GM18499 (cell line): ENCODE data around the gene STXBP6.
"Not testable (repeated sequence)": the region's sequence is repeated elsewhere in the genome, so short reads cannot be mapped to it uniquely, and the experiment has no call there.

ENCODE experiments used
- ATAC-seq: cut with Tn5 transposase; IDR thresholded peaks from one replicate; pipeline ENCODE4 v1.9.1; 2021; ENCODE audit warnings: moderate number of reproducible peaks; ENCODE audit not compliant: insufficient read depth, unreplicated experiment

Gene STXBP6

GRCh38 chr14:24815543-24815942 lies 234.4 kb downstream of the STXBP6 start:
- no peak for ATAC-seq

DNA sequence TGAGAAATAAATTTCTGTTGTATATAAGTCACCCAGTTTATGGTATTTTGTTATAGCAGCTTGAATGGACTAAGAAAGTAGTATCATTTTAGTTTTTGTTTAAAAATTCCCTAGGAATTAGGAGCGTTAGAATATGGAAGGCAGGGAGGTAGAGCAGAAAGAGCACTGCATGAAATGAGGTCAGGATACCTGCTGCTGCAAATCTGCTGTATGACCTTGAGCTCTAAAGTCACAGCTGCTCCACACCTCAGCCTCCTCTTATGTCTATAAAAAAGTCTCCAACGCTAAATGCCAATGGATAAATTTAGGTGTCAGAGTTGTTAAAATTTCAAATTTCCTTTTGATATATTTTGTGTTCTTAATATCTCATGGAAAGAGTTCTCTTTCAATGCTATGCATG lies 235.0 kb downstream of the STXBP6 start:
- ATAC-seq = no peak

DNA sequence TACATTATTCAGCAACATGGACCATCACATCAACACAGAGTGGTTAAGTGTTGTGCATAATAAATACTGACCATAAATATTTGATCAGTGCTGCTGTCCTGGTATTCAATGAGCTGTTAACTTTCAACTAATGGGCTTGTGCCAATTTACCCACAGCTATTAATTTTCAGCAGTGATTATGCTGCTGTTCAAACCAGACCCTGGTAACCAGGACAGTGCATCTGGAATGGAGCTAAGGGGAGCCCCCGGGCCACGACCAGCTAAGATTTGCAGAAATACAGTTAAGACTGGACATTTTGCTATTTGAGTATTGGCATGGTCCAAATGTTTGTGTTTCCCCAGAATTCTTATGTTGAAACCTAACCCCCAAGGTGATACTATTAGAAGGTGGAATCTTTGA lies 235.6 kb downstream of the STXBP6 start:
- ATAC-seq = no peak

DNA sequence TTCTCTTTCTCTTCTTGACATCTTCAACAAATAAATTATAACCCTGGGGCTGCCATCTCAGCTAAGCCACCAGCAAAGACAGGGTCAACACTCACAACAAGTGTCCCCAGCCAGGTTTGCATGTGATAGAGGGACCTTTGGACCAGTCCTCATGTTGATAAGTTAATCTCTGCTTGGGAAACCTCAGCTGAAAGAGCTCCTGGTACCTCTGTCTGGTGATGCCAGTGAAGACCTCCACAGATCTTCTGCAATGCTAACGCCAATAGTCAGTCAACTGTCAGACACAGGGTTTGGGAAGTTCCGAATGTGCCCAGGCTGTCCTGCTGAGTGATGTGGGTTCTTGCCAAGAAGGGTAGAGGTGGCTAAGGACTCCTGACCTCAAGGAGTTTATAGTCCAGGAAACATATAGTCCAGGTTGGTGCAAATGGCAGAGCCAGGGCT lies 236.1 kb downstream of the STXBP6 start:
- ATAC-seq = no peak

- ATAC-seq = no peak
These were observed 236.7 kb downstream of the STXBP6 start for GRCh38 chr14:24813089-24813815.

DNA sequence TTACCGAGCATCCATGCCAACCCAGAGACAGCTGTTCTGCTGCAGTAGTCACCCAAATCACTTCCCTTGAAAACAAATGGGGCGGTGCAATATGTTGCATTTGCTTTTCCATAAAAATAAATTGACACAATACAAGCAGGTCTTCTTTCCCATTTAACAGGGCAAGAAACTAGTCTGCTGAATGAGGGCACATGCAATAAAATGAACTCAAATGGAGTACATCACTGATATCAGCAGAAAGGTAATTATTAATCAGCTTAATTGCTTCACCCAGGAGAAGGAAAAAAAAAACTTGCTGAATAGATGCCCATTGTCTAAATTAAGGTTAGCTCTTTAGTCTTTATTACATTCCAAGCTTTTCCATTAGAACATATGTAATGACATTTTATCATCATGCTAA lies 240.8 kb downstream of the STXBP6 start:
- no peak for ATAC-seq

DNA sequence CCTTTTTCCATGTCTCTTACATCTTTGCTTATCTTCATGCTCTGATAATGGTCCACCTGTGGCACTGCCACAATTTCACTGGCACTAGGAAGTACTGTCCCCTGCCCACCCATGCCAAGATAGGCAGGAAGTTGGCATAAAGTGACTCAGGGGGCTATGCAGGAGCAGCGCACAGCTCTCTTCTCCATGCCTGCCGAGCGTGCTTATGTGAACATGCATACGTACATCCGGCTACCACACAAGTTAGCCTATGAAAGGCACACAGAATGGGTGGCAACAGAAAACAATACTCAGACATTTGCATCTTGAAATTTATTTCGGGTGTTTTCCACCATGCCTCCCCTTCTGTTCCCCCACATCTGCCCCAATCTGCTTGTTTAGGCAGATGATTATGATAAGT lies 241.5 kb downstream of the STXBP6 start:
- no peak for ATAC-seq

DNA sequence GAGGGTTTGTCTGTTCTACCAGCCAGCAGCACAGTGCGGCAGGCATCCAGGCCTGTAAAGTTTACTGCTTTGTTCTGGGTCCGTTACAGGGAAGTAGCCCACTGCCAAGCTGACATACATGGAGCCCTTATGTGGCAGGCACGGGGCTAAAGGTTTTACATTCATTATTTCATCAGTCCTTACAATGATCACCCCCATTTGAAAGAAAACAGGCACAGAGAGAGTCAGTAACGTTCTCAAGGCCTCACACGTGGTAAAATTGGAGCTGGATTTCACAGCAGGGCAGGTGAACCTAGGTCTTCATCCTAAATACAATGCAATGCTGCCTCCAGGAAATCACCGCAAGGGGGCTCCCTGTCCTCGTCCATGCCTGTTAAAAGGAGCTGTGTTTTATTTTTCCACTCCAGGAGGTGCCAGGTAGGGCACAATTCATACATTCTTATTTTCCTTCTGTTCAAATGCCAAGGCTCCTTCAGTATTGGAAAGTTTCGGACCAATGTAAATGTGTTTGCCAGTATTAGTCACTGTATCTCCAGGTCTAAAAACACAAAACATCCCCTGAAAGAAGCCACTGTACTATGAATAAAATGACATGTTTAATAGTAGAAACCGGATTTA lies 243.8 kb downstream of the STXBP6 start:
- ATAC-seq = no peak

GRCh38 chr14:24804552-24805212 lies 245.3 kb downstream of the STXBP6 start:
- ATAC-seq = no peak

DNA sequence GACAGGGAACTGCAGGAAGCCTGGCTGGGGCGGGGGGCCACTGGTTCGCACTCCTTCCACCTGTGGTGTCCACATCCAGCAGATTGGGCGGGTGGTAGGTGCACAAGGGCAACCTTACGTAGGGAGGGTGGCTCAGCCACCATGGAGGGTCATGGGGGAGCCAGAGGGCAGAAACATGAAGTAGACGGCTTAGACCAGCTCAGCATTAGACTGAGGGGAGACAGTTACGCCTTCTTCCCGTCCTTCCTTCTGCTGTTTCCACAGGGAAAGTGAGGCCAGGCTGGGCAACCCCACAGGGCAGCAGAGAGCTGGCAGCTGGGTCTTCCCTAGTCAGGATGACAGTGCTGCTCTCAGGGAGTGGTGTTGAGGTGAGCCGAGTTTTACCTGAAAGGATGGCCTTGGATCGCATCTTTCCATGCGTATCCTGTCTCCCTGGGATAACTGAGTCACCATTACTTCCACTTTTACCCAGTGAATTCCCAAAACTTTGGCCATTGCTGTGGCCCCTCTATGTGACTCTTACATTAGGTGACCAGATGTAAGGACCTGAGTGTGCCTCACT lies 245.9 kb downstream of the STXBP6 start:
- no peak for ATAC-seq

DNA sequence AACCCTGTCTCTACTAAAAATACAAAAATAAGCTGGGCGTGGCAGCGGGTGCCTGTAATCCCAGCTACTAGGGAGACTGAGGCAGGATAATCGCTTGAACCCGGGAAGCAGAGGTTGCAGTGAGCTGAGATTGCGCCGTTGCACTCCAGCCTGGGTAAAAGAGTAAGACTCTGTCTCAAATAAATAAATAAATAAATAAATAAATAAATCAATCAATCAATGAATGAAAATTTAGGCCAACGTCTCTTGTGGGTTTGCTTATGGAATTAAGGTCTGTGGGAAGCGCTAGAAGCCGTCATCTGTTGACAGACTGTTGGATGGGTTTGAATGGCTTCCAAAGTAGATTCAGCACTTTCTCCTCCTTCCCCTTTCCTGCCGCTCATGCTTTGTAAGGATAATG lies 246.5 kb downstream of the STXBP6 start:
- not testable (repeated sequence) for ATAC-seq

GRCh38 chr14:24802236-24802635 lies 247.7 kb downstream of the STXBP6 start:
- no peak for ATAC-seq

- no peak for ATAC-seq
These were observed 248.9 kb downstream of the STXBP6 start for GRCh38 chr14:24801024-24801423.

- ATAC-seq = no peak
These were observed 251.0 kb downstream of the STXBP6 start for GRCh38 chr14:24798911-24799462.

DNA sequence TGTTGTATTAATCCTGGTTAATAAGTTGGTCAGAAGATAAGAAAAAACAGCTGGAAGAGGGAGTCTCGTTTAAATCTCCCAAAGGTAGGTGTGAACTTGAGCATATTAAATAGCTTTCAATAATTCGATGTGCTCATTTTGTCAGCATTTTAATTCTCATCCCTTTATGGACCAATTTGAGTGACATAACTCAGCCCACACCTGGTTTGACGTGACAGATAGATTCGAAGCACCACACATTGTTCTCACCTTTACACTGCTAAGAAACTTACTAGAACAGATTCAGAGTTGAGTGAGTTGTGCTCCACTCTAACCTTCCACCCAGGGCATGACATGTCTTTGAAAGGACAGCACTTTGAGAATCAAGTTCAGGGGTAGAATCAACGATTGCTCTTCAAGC lies 254.5 kb downstream of the STXBP6 start:
- no peak for ATAC-seq

- no peak for ATAC-seq
These were observed 255.2 kb downstream of the STXBP6 start for GRCh38 chr14:24794644-24795305.

DNA sequence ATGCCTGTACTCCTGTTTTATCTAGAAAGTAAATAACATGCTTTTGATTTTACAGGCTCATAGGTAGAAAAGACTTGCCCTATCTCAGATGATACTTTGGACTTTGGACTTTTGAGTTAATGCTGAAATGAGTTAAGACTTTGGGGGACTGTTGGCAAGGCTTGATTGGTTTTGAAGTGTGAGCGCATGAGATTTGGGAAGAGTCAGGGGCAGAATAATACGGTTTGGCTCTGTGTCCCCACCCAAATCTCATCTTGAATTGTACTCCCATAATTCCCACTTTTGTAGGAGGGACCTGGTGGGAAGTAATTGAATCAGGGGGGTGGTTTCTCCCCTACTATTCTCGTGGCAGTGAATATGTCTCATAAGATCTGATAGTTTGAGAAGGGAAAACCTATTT lies 259.8 kb downstream of the STXBP6 start:
- ATAC-seq = no peak

DNA sequence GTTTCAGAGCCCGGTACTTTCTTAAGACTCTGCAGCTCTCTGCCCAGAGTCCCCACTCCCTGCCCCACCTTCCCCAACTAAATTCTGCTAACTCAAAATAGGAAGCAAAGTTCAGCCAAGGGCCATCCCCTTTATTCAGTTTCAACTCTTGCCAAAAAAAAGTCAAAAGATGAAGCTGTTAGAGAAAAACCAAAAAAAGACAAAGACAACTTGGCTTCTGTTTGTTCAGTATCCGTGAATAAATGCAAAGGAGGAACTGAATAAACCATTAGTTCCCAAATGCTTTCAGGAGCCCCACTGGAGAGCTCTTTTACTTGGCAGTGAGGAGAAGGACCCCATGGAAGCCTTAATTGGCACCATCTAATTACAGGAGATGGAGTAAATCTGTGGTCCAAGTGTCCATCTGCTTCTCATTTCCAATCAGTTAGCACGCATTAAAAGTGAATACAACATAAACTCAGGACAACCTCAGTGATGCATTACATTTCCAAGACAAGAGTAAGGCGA lies 260.5 kb downstream of the STXBP6 start:
- ATAC-seq = no peak

- no peak for ATAC-seq
These were observed 264.2 kb downstream of the STXBP6 start for GRCh38 chr14:24785698-24786097.

DNA sequence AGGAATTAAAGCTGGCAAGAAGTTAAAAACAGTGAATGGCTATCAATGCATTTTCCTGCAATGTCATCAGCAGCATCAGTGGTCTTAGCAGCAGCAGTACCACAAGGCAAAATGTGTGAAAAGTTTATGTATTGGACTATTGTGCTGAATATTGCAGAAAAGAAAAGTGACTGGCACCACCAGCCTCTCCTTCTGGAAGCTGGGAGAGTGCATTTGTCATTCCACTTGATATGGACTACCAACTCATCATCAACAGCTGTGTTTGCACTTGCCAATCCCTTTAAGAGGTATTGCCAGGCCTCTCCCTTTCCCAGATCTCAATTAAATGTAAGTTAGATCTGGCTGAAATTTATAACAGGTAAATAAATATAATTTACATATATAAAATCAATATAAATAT lies 265.0 kb downstream of the STXBP6 start:
- ATAC-seq = no peak
